ENCODE results near the gene CATSPER1. TPM values are rescaled to one million over a fixed set of nuclear protein-coding genes. Genes with fewer than 3 reads are reported as not detected.
A peak's percentile ranks its signal among the peaks of the same experiment; 100 is the strongest.

The CATSPER1 gene
- not detected for total RNA-seq (ENCODE audit: unreplicated experiment)
- long read RNA-seq: 0 reads

DNA sequence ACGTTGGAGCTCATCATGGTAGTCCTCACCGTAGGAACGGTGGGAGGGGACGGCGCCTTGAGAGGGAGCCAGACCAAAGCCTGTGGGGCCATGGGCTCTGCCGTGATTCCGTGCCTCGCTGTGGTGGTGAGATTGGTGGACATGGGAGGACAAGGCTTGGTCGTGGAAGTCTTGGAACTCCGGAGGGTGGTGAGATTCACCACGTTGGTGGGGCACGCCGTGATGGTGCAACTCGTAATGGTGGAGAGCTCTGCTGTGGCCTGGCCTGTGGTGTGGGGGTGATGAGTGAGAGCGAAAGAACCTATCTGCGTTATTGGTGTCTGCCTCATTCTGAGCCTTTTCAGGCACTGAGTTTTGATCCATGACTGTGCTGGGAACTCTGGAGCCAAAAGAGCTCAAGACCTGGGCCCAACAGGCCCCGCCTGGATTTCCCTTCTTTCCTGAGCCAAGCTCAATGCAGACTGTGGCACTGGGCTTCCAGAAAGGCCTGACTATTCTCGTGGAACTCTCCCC is at the start of gene CATSPER1:
Gene CATSPER1 (minus strand): TSS at position 463 of the 513 bp plus-strand sequence. CDS start 100 bp downstream, at position 363.
- TF ChIP-seq, protein P1, sequence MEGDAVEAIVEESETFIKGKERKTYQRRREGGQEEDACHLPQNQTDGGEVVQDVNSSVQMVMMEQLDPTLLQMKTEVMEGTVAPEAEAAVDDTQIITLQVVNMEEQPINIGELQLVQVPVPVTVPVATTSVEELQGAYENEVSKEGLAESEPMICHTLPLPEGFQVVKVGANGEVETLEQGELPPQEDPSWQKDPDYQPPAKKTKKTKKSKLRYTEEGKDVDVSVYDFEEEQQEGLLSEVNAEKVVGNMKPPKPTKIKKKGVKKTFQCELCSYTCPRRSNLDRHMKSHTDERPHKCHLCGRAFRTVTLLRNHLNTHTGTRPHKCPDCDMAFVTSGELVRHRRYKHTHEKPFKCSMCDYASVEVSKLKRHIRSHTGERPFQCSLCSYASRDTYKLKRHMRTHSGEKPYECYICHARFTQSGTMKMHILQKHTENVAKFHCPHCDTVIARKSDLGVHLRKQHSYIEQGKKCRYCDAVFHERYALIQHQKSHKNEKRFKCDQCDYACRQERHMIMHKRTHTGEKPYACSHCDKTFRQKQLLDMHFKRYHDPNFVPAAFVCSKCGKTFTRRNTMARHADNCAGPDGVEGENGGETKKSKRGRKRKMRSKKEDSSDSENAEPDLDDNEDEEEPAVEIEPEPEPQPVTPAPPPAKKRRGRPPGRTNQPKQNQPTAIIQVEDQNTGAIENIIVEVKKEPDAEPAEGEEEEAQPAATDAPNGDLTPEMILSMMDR (IDR thresholded peaks at IDR 0.05; ENCODE audit: unreplicated experiment): no peak
- Mint-ChIP-seq H3K4me1 (ENCODE audit: unreplicated experiment) (peaks cover 2% of the 10 kb centered on the region), H3K27ac (ENCODE audit: unreplicated experiment) (no peak within 1 kb of the TSS), H3K36me3 (ENCODE audit: low read depth, unreplicated experiment) (no peaks in the 10 kb centered on the region), H3K27me3 (ENCODE audit: unreplicated experiment) (peaks cover 16% of the 10 kb centered on the region), H3K4me3 (ENCODE audit: unreplicated experiment) (no peak within 1 kb of the TSS), H3K9me3 (ENCODE audit: unreplicated experiment) (no peaks in the 10 kb centered on the region)
- no peak for DNase-seq (ENCODE audit: low spot score)

DNA sequence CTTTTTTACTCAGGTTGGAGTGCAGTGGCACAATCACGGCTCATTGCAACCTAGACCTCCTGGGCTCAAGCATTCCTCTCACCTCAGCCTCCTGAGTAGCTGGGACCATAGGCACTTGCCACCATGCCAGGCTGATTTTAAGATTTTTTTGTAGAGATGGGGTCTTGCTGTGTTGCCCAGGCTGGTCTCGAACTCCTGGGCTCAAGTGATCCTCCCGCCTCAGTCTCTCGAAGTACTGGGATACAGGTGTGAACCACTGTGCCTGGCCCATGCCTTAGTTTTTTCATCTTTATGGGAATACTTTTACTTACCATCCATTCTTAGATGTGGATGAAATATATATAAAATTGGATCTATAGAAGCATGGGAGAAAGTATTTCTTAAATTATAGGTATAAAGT is 49.0 kb upstream of the CATSPER1 start:
- Mint-ChIP-seq H3K27me3 (ENCODE audit: unreplicated experiment) (peaks cover 2% of the 10 kb centered on the region), H3K36me3 (ENCODE audit: low read depth, unreplicated experiment) (peaks cover 37% of the 10 kb centered on the region), H3K4me1 (ENCODE audit: unreplicated experiment) (peaks cover 26% of the 10 kb centered on the region), H3K4me3 (ENCODE audit: unreplicated experiment) (no peak overlapping the region), H3K9me3 (ENCODE audit: unreplicated experiment) (no peaks in the 10 kb centered on the region), H3K27ac (ENCODE audit: unreplicated experiment) (no peak overlapping the region)
- no peak for DNase-seq (ENCODE audit: low spot score)
- TF ChIP-seq, protein P1 (IDR thresholded peaks at IDR 0.05; ENCODE audit: unreplicated experiment): no peak

DNA sequence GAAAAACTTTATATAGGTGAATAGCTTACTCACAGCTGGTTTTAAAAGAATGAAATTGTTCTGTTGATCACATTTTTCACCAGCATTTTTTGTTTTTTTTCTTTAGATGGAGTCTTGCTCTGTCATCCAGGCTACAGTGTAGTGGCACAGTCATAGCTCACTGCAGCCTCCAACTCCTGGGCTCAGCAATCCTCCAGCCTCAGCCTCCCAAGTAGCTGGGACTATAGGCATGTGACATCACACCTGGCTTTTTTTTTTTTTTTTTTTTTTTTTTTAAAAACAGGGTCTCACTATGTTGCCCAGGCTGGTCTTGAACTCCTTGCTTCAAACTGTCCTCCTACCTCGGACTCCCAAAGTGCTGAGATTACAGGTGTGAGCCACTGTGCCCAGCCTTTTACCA is 47.4 kb upstream of the CATSPER1 start:
- DNase-seq (ENCODE audit: low spot score): no peak
- H3K4me1 Mint-ChIP-seq (ENCODE audit: unreplicated experiment): peaks cover 29% of the 10 kb centered on the region
- H3K27me3 Mint-ChIP-seq (ENCODE audit: unreplicated experiment): peaks cover 9% of the 10 kb centered on the region
- H3K36me3 Mint-ChIP-seq (ENCODE audit: low read depth, unreplicated experiment): peaks cover 44% of the 10 kb centered on the region
- no peaks in the 10 kb centered on the region for H3K9me3 Mint-ChIP-seq (ENCODE audit: unreplicated experiment)
- TF ChIP-seq, protein P1 (IDR thresholded peaks at IDR 0.05; ENCODE audit: unreplicated experiment): no peak
- no peak overlapping the region for H3K27ac Mint-ChIP-seq (ENCODE audit: unreplicated experiment)
- no peak overlapping the region for H3K4me3 Mint-ChIP-seq (ENCODE audit: unreplicated experiment)

DNA sequence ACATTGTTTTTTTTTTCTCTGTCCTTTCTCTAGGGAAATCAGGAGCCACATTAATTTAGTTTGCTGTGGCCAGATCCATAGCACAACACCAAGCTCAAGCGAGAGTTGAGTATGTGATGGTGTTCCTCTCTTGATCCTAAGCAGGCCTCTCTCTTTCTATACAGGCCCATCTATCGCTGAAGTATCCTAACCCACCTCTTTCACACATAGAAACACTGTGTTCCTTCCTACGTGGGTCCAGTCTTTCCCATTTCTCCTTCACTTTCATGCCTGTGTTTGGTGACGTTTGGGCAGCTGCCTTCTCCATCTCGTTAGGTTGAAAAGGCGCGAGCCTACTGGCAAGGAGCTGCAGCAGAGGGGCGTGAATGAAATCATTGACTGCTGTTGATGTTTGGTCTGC is 46.2 kb upstream of the CATSPER1 start:
- peak overlapping the region; percentile 94 for H3K4me3 Mint-ChIP-seq (ENCODE audit: unreplicated experiment)

DNA sequence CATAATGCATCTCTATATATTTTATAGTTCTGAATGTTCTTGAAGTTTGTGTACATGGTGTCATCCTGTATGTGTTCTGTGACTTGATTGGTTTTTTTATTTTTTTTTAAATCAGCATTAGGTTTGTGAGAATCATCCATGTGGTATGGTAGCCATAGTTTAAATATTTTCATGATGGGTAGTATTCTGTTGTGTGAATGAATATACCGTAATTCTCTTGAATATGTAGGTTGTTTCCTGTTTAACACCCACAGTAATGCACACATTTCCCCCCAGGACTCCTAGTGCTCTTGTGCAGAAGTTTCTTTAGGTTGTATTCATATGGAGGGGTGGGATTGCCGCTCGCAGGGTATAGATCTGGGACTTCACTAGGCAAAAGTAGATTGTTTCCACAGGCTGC is 45.8 kb upstream of the CATSPER1 start:
- Mint-ChIP-seq H3K4me1 (ENCODE audit: unreplicated experiment) (peaks cover 35% of the 10 kb centered on the region), H3K27me3 (ENCODE audit: unreplicated experiment) (peaks cover 13% of the 10 kb centered on the region), H3K9me3 (ENCODE audit: unreplicated experiment) (no peaks in the 10 kb centered on the region), H3K4me3 (ENCODE audit: unreplicated experiment) (peak overlapping the region; percentile 94), H3K36me3 (ENCODE audit: low read depth, unreplicated experiment) (peaks cover 41% of the 10 kb centered on the region), H3K27ac (ENCODE audit: unreplicated experiment) (no peak overlapping the region)
- DNase-seq (ENCODE audit: low spot score): no peak
- TF ChIP-seq, protein P1 (IDR thresholded peaks at IDR 0.05; ENCODE audit: unreplicated experiment): no peak

More for the DNA sequence above, 46.2 kb upstream of the CATSPER1 start:
- no peaks in the 10 kb centered on the region for H3K9me3 Mint-ChIP-seq (ENCODE audit: unreplicated experiment)
- peaks cover 11% of the 10 kb centered on the region for H3K27me3 Mint-ChIP-seq (ENCODE audit: unreplicated experiment)
- peaks cover 35% of the 10 kb centered on the region for H3K4me1 Mint-ChIP-seq (ENCODE audit: unreplicated experiment)
- peak overlapping the region; percentile 73 for H3K27ac Mint-ChIP-seq (ENCODE audit: unreplicated experiment)
- TF ChIP-seq, protein P1 (IDR thresholded peaks at IDR 0.05; ENCODE audit: unreplicated experiment): no peak
- no peak for DNase-seq (ENCODE audit: low spot score)
- peaks cover 37% of the 10 kb centered on the region for H3K36me3 Mint-ChIP-seq (ENCODE audit: low read depth, unreplicated experiment)
